Psoas muscle (tissue), 8 donors: ENCODE measurements around the gene PPM1D. TPM values are rescaled to one million over a fixed set of nuclear protein-coding genes. Genes with fewer than 3 reads are reported as not detected.

Experiments
- ATAC-seq, 4 donors: fragments of 200-7000 bp; cut with Tn5 transposase; one replicate each; pipeline ENCODE4 v1.9.1; 2020; ENCODE audit warnings: moderate library complexity in 3 of 4, mild to moderate bottlenecking in 2 of 4
- DNase-seq, 2 donors: peaks; one replicate each; pipeline ENCODE4 v3.0.0-alpha.2; 2020
- H3K27ac ChIP-seq: fragments of 200-600 bp; one replicate; pipeline ENCODE4 v1.8.0; 2022
- H3K27me3 ChIP-seq, 3 donors: fragments of 200-600 bp in 1 of 3; one replicate each; pipeline versions ENCODE4 v1.6.1 to v1.8.0; 2013 to 2022; ENCODE audit warnings: low read length in 2 of 3, mild to moderate bottlenecking in 2 of 3, moderate library complexity in 1 of 3; ENCODE audit not compliant: insufficient read depth in 3 of 3
- H3K36me3 ChIP-seq, 2 donors: fragments of 200-600 bp in 1 of 2; one replicate each; pipeline versions ENCODE4 v1.6.1 to v1.8.0; 2013 to 2022; ENCODE audit warnings: low read depth in 1 of 2, mild to moderate bottlenecking in 1 of 2, moderate library complexity in 1 of 2; ENCODE audit not compliant: insufficient read depth in 1 of 2
- H3K4me1 ChIP-seq: fragments of 200-600 bp; one replicate; pipeline ENCODE4 v1.8.0; 2022
- H3K4me3 ChIP-seq: fragments of 200-600 bp; one replicate; pipeline ENCODE4 v1.8.0; 2022; ENCODE audit warnings: mild to moderate bottlenecking
- H3K9me3 ChIP-seq: fragments of 200-600 bp; one replicate; pipeline ENCODE4 v1.8.0; 2022
- CTCF ChIP-seq: fragments of 200-600 bp; IDR thresholded peaks from one replicate; pipeline ENCODE4 v1.8.0; 2022; ENCODE audit warnings: antibody characterized with exemption
- WGBS, 3 donors: extraction: QIAGEN DNeasy Blood & Tissue Kit; methylation state at CpG; one replicate each; pipeline versions ENCODE4 v1.1.6 to v1.1.7; 2013; 5-methylcytosine and 5-hydroxymethylcytosine counted together
- intact Hi-C, 2 donors: fragments of 100-400 bp; cut with DNase I; formaldehyde crosslinking; loops; one replicate each; pipeline versions ENCODE4 v1.11.0 to v1.14.2; 2022
- polyA plus RNA-seq, 3 donors: library from polyadenylated mRNA; stranded (reverse); fragments of 200-250 nt; gene quantifications; one replicate each; pipeline ENCODE4 v1.2.3, GENCODE V29; 2013
- total RNA-seq, 4 donors: library from RNA; stranded (reverse); fragmentation: NEBNext Ultra II Directional in 2 of 4; extraction: Animal tissue kit (Norgen Biotek cat#: 25700) in 2 of 4; gene quantifications; one replicate each; pipeline versions ENCODE4 v1.2.1 to v1.2.4, GENCODE V29; 2021 to 2023
- donor health status: healthy with polysubstance abuse.
- donor health status: DM: no; HTN: no; CAD: no; lungs with moderate emphysema.
- donor health status: Bipolar disorder and iron deficiency.
- donor health status: healthy.
- donor health status: DM: yes; HTN: yes; CAD: no.
- donor health status: DM: no; HTN: no; CAD: no.
- donor health status: DM: no; HTN: no; CAD: no.
- donor health status: DM: yes; HTN: yes; CAD: no.

PPM1D gene
- total and polyA plus RNA-seq, 7 donors: 2.8 to 10.5 (median 7.0) TPM

- no peak for TF ChIP-seq CTCF
- no peak overlapping the region for H3K27ac ChIP-seq
- H3K36me3 ChIP-seq: no peaks in the 10 kb centered on the region
- WGBS, 3 donors: 85 to 94% (median 93%) methylated on average over 4 of the region's 4 CpGs
- no peaks in the 10 kb centered on the region for H3K9me3 ChIP-seq
- H3K4me1 ChIP-seq: no peaks in the 10 kb centered on the region
- H3K4me3 ChIP-seq: no peak overlapping the region
- ATAC-seq (no peak), DNase-seq (no peak)
- intact Hi-C loops: loop anchor here in 1 of 2 donors (5.0 kb wide), 1 partner anchor 58 kb away; no protein-coding TSS in a partner anchor
- H3K27me3 ChIP-seq: no peaks in the 10 kb centered on the region
Measured at GRCh38 chr17:60579551-60579950, 20.4 kb upstream of the PPM1D start.

- intact Hi-C loops: no loop called here
- TF ChIP-seq CTCF: no peak
- Histone ChIP-seq H3K36me3 (no peaks in the 10 kb centered on the region), H3K4me3 (no peak overlapping the region), H3K4me1 (no peaks in the 10 kb centered on the region), H3K27ac (no peak overlapping the region), H3K9me3 (no peaks in the 10 kb centered on the region), H3K27me3 (no peaks in the 10 kb centered on the region)
- DNase-seq (no peak), ATAC-seq (no peak)
Measured at GRCh38 chr17:60583008-60583407, 17.0 kb upstream of the PPM1D start.

- no peaks in the 10 kb centered on the region for H3K36me3 ChIP-seq
- H3K27me3 ChIP-seq: no peaks in the 10 kb centered on the region
- no peaks in the 10 kb centered on the region for H3K9me3 ChIP-seq
- no peak for DNase-seq
- WGBS, 3 donors: 87 to 91% (median 91%) methylated on average over 2 of the region's 2 CpGs
- no peak for TF ChIP-seq CTCF
- no peak overlapping the region for H3K4me3 ChIP-seq
- ATAC-seq: no peak
- no peak overlapping the region for H3K27ac ChIP-seq
- intact Hi-C loops: no loop called here
- H3K4me1 ChIP-seq: no peaks in the 10 kb centered on the region
Measured at GRCh38 chr17:60585887-60586286, 14.1 kb upstream of the PPM1D start.

- H3K27me3 ChIP-seq: no peaks in the 10 kb centered on the region
- no peaks in the 10 kb centered on the region for H3K36me3 ChIP-seq
- intact Hi-C loops: no loop called here
- no peak overlapping the region for H3K27ac ChIP-seq
- TF ChIP-seq CTCF: no peak
- H3K4me1 ChIP-seq: no peaks in the 10 kb centered on the region
- no peaks in the 10 kb centered on the region for H3K9me3 ChIP-seq
- no peak overlapping the region for H3K4me3 ChIP-seq
- no peak for ATAC-seq
- no peak for DNase-seq
- 67 to 70% (median 69%) methylated on average over 3 of the region's 3 CpGs for WGBS, 3 donors
Measured at GRCh38 chr17:60586288-60586974, 13.6 kb upstream of the PPM1D start.

GRCh38 chr17:60590070-60590469, 9.9 kb upstream of the PPM1D start:
- no peak for ATAC-seq
- DNase-seq: no peak
- TF ChIP-seq CTCF: no peak
- no peaks in the 10 kb centered on the region for H3K4me1 ChIP-seq
- 32 to 61% (median 56%) methylated on average over 5 of the region's 5 CpGs for WGBS, 3 donors
- H3K27ac ChIP-seq: no peak overlapping the region
- intact Hi-C loops: no loop called here
- H3K27me3 ChIP-seq: no peaks in the 10 kb centered on the region
- no peak overlapping the region for H3K4me3 ChIP-seq
- no peaks in the 10 kb centered on the region for H3K36me3 ChIP-seq
- H3K9me3 ChIP-seq: no peaks in the 10 kb centered on the region
